GM21576 (cell line): ENCODE data around the gene CSN1S1.
"Not testable (repeated sequence)": the region's sequence is repeated elsewhere in the genome, so short reads cannot be mapped to it uniquely, and the experiment has no call there.

Source experiments
- ATAC-seq: cut with Tn5 transposase; IDR thresholded peaks from one replicate; pipeline ENCODE4 v1.9.1; 2021; ENCODE audit warnings: mild to moderate bottlenecking, moderate library complexity; ENCODE audit not compliant: unreplicated experiment

The CSN1S1 gene

GRCh38 chr4:69930768-69931167 lies at the start of gene CSN1S1:
Gene CSN1S1 (plus strand): TSS chr4:69931068. CDS start chr4:69932556, 1,488 bp downstream.
- no peak for ATAC-seq

DNA sequence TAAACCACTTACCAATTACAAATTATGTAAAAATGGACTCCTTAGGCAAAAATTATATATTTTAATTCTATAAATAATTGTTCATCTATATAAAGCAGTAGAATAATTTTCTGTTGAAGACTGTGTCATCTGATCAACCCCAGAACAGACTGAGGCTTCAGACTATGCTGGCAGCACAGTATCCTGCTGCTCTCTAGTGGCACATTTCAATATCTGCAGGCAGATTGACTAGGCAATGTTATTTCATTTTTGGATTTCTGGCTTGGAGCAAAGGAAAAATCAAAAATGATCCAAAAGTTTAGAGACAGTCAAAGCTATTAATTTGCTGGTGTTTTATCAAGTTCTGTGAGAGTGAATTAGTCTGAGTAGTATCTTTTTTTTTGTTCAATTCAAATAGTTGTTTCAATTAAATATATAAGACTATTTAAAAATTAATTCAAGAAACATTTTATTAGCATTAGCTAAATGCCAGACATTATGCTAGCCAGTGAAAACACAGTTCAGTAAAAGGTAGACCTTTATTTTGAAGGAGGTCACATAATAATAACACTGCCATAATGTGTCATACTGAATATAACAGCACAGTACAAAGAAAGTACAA lies 49.6 kb upstream of the CSN1S1 start:
- ATAC-seq: peak; percentile 81

DNA sequence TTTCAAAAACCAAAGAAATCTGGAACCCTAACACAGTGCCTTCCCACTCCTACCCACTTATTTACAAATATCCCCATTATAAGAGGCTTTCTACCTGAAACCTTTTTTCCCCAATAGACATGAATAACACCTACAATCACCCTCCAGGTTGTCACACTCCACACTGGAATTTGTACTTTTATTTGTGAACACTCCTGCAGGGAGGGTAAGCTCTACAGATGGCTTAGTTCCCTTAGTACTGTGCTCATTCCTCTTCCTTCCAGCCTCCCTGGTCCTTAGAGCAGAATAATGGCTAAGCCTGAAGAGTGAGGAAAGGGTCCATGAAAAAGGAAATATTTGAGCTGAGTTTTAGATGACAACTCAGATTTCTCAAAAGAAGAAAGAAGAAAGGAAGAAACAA lies 48.7 kb upstream of the CSN1S1 start:
- no peak for ATAC-seq

- ATAC-seq: no peak
These were observed 42.5 kb upstream of the CSN1S1 start for GRCh38 chr4:69888336-69888735.

GRCh38 chr4:69894186-69894585 lies 36.7 kb upstream of the CSN1S1 start:
- no peak for ATAC-seq

DNA sequence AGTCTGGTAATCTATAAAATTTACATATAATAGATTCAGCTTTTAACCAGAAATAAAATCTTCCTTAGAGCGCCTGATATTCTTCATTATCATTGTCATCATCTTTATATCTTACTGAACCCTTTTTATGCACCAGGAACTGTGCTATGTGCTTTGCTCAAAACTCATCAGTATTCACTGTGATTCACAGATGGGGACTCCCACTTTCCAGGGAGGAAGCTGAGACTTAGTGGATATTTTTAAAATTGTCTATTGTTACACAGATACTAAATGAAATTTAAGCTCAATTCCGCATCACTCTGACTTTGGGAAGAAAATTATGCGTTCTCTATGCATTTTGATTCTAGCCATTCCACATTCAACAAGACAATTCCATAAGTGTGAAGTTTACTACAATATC lies 36.1 kb upstream of the CSN1S1 start:
- no peak for ATAC-seq

GRCh38 chr4:69896530-69897116 lies 34.2 kb upstream of the CSN1S1 start:
- no peak for ATAC-seq

GRCh38 chr4:69907151-69907550 lies 23.7 kb upstream of the CSN1S1 start:
- ATAC-seq: no peak

DNA sequence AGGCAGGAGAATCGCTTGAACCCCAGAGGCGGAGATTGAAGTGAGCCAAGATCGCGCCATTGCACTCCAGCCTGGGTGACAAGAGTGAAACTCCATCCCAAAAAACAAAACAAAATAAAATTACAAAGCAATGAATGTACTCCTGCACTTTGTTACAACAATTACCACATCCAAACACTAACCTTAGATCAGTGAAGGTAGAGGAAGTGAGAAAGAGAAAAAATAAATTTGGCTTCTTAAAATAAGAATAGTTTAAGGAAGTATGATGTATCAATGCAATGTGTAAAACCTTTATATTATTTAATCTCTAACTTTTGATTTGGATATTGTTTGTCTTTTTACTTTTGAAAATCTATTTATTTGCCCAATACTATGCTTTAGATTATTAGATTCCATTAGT lies 21.7 kb upstream of the CSN1S1 start:
- ATAC-seq: no peak

DNA sequence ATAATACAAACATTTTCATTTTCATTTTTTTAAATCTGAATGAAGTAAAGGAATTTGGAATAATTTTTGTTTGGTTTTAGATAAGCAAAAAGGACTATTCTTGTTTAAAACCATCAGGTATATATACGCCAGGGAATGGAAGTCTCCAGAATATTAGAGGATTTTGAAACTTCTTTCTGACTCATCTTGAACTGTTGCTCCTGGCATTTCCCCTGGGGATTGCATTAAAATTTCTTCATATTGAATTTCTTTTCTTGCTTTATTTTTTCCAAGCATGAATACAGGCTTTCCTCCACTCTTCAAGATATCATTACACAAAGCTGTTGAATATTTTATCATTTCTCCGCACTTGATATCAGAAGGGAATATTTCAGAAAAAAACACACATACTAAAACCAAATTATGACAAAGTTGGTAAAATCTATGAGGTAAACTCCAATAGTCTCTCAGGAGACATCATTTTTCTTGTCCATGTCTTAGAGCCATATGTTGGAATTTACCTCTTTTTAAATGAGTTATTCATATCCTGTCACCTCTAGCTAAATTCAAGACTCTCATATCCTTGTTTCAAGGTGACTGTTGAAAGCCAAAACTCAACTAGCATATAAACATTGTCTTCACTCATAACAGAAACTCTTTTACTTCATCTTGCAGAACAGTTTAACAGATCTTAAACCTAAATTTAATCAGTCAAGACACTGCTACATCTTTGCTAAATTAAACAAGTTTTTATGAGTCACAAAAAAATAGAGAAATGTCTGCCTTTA lies 20.7 kb upstream of the CSN1S1 start:
- peak; percentile 85 for ATAC-seq

DNA sequence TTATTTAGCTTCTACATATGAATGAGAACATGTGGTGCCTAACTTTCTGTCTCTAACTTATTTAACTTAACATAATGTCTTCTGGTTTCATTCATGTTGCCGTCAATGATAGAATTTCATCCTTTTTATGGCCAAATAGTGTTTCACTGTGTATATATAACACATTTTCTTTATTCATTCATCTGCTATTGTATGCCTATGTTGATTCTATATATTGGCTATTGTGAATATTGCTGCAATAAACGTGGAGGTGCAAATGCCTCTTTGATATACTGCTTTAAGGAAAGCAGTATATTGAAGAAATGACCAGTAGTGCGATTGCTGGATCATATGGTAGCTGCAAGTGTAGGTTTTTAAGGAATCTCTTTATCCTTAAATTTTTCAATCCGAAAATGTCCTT lies 10.0 kb upstream of the CSN1S1 start:
- ATAC-seq: no peak

DNA sequence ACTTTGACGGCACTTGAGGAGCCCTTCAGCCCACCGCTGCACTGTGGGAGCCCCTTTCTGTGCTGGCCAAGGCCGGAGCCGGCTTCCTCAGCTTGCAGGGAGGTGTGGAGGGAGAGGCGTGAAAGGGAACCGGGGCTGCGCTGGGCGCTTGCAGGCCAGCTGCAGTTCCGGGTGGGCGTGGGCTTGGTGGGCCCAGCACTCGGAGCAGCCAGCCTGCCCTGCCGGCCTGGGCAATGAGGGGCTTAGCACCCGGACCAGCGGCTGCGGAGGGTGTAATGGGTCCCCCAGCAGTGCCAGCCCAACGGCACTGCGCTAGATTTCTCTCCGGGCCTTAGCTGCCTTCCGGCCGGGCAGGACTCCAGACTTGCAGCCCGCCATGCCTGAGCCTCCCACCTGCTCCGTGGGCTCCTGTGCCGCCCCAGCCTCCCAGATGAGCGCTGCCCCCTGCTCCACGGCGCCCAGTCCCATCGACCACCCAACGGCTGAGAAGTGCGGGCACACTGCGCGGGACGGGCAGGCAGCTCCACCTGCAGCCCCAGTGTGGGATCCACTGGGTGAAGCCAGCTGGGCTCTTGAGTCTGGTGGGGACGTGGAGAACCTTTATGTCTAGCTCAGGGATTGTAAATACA lies 7.0 kb upstream of the CSN1S1 start:
- not testable (repeated sequence) for ATAC-seq

- no peak for ATAC-seq
These were observed 3.3 kb downstream of the CSN1S1 start for GRCh38 chr4:69934150-69934549.

DNA sequence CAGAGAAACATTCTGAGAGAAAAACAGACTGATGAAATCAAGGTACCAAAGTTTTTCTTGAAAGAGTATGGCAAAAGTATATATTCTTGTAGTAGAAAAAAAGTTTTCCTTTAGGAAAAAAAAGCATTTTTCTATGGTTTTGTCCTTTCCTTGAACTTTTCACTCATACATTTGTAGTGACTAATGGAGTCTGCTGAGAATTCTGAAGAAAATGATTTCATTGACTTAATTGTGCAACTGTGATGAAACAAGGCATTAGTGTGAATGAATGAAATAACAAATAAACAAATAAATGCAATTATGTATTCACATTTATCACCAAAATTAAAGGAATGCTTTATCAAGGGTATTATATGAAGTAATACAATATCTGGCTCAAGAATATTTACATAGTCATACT lies 5.7 kb downstream of the CSN1S1 start:
- no peak for ATAC-seq

DNA sequence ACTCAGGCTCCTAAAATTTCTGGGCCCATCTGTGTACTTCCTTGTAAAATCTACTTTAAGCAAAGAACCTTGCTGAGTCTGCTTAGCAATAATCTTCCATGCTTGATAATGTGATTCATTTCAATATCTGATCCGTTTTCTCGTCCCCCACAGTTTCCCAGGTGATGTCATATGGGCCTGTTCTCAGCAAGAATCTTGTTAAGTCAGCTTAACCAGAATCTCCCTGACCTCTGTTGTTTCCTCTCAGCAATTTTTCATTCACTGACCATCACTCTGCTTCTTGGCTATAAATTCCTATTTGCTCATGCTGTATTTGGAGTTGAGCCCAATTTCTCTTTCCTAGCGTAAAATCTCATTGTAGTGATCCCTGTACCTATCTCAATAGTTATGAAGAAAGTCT lies 20.7 kb downstream of the CSN1S1 start:
- no peak for ATAC-seq

- ATAC-seq: no peak
These were observed 26.3 kb downstream of the CSN1S1 start for GRCh38 chr4:69957209-69957608.

GRCh38 chr4:69965628-69966027 lies 34.8 kb downstream of the CSN1S1 start, which contains the start of gene CSN2:
Gene CSN2 (minus strand): TSS chr4:69965728. CDS start chr4:69960995, 4,733 bp downstream.
- ATAC-seq: no peak

DNA sequence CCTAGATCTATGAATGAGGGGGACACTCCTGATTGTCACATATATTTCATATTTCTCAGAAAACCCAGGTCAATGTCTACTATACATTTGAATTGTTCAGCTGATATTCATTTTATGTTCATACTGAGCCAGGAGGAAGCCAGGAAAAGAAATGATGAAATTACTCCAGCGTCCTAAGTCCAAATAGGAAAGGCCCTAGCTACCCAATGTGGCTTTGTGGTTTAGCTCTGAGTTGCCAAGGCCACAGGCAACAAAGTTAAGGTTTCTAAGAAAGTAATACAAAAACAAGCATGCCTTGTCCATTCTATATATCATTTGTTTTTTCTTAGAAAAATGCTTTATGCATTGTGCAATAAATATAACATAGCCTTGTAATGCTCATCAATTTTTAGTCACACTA lies 39.2 kb downstream of the CSN1S1 start:
- no peak for ATAC-seq

- no peak for ATAC-seq
These were observed 43.8 kb downstream of the CSN1S1 start for GRCh38 chr4:69974631-69975030.

DNA sequence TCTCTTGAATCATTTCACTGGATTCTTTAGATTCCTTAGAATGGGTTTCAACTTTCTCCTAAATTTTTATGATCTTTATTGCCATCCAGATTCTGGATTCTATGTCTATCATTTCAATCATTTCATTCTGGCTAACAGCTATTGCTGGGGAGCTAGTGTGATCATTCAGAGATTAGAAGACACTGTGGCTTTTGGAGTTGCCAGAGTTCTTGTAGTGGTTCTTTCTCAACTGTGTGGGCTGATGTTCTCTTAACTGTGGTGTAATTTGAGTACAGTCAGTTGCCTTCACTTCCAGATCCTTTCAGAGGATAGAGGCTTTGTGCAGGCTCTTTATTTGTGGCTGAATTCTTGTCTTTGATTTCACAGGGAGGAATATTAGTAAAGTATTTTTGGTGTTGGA lies 46.7 kb downstream of the CSN1S1 start:
- no peak for ATAC-seq

DNA sequence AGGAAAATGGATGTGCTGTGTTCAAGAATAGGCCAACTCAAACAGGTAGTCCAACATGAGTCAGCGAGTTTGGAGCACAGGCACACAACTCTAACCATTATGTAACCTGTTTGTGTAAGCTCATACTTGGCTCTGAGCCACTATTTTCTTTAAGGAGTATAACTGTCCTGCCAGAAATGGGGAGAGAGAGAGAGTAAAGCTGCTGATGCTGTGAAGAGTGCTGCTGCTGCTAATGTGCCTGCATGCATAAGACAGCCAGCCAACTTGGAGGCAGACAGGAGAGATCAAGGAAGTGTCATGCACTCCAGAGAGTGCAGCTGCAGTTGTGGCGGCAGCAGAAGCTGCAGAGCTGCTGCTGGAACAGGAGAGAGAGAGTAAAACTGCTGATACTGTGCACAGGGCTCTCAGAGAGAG lies 53.2 kb downstream of the CSN1S1 start:
- peak; percentile 48 for ATAC-seq

- ATAC-seq: no peak
These were observed 55.8 kb downstream of the CSN1S1 start for GRCh38 chr4:69986663-69987062.
